ENCODE results near the gene RFK.

The RFK gene

GRCh38 chr9:76433836-76434235 lies 39.6 kb upstream of the RFK start:
- H3K27me3 ChIP-seq (ENCODE audit: insufficient read depth, low read depth), result no peaks in the 10 kb centered on the region
- no peak overlapping the region for H3K9ac ChIP-seq
- no peak overlapping the region for H3K27ac ChIP-seq
- H3K4me1 ChIP-seq (ENCODE audit: low read depth, poor library complexity, severe bottlenecking), result peaks cover 8% of the 10 kb centered on the region
- H3K4me2 ChIP-seq, result no peak overlapping the region
- no peak overlapping the region for H2AFZ ChIP-seq (ENCODE audit: low read depth)
- TF ChIP-seq CTCF (conservative IDR thresholded peaks at IDR 0.05; ENCODE audit: low read depth, low read length), result no peak
- no peaks in the 10 kb centered on the region for H3K36me3 ChIP-seq (ENCODE audit: insufficient read depth)
- H3K4me3 ChIP-seq (IDR thresholded peaks at IDR 0.05; ENCODE audit: insufficient read depth, low read depth, low read length), result no peak overlapping the region
- no peaks in the 10 kb centered on the region for H4K20me1 ChIP-seq (ENCODE audit: insufficient read depth)
- H3K79me2 ChIP-seq (ENCODE audit: insufficient read depth, low read depth), result no peaks in the 10 kb centered on the region

GRCh38 chr9:76433406-76433805 lies 39.2 kb upstream of the RFK start:
- Histone ChIP-seq H4K20me1 (ENCODE audit: insufficient read depth) (no peaks in the 10 kb centered on the region), H2AFZ (ENCODE audit: low read depth) (no peak overlapping the region), H3K79me2 (ENCODE audit: insufficient read depth, low read depth) (no peaks in the 10 kb centered on the region), H3K27ac (no peak overlapping the region), H3K4me1 (ENCODE audit: low read depth, poor library complexity, severe bottlenecking) (peaks cover 4% of the 10 kb centered on the region), H3K9ac (no peak overlapping the region), H3K36me3 (ENCODE audit: insufficient read depth) (no peaks in the 10 kb centered on the region), H3K27me3 (ENCODE audit: insufficient read depth, low read depth) (no peaks in the 10 kb centered on the region), H3K4me3 (IDR thresholded peaks at IDR 0.05; ENCODE audit: insufficient read depth, low read depth, low read length) (no peak overlapping the region), H3K4me2 (no peak overlapping the region)
- TF ChIP-seq CTCF (conservative IDR thresholded peaks at IDR 0.05; ENCODE audit: low read depth, low read length), result no peak

GRCh38 chr9:76431601-76432000 lies 37.4 kb upstream of the RFK start:
- no peak overlapping the region for H3K27ac ChIP-seq
- H3K4me1 ChIP-seq (ENCODE audit: low read depth, poor library complexity, severe bottlenecking), result no peaks in the 10 kb centered on the region
- no peak overlapping the region for H2AFZ ChIP-seq (ENCODE audit: low read depth)
- H3K4me2 ChIP-seq, result no peak overlapping the region
- H4K20me1 ChIP-seq (ENCODE audit: insufficient read depth), result no peaks in the 10 kb centered on the region
- no peak overlapping the region for H3K4me3 ChIP-seq (IDR thresholded peaks at IDR 0.05; ENCODE audit: insufficient read depth, low read depth, low read length)
- H3K9ac ChIP-seq, result no peak overlapping the region
- H3K79me2 ChIP-seq (ENCODE audit: insufficient read depth, low read depth), result no peaks in the 10 kb centered on the region
- H3K36me3 ChIP-seq (ENCODE audit: insufficient read depth), result no peaks in the 10 kb centered on the region
- no peaks in the 10 kb centered on the region for H3K27me3 ChIP-seq (ENCODE audit: insufficient read depth, low read depth)
- TF ChIP-seq CTCF (conservative IDR thresholded peaks at IDR 0.05; ENCODE audit: low read depth, low read length), result no peak

GRCh38 chr9:76426807-76427419 lies 32.7 kb upstream of the RFK start:
- Histone ChIP-seq H4K20me1 (ENCODE audit: insufficient read depth) (no peaks in the 10 kb centered on the region), H3K27me3 (ENCODE audit: insufficient read depth, low read depth) (no peaks in the 10 kb centered on the region), H3K4me1 (ENCODE audit: low read depth, poor library complexity, severe bottlenecking) (no peaks in the 10 kb centered on the region), H3K9ac (no peak overlapping the region), H2AFZ (ENCODE audit: low read depth) (no peak overlapping the region), H3K27ac (no peak overlapping the region), H3K79me2 (ENCODE audit: insufficient read depth, low read depth) (no peaks in the 10 kb centered on the region), H3K36me3 (ENCODE audit: insufficient read depth) (no peaks in the 10 kb centered on the region), H3K4me3 (IDR thresholded peaks at IDR 0.05; ENCODE audit: insufficient read depth, low read depth, low read length) (no peak overlapping the region), H3K4me2 (no peak overlapping the region)
- TF ChIP-seq CTCF (conservative IDR thresholded peaks at IDR 0.05; ENCODE audit: low read depth, low read length), result no peak

All from KMS-11 (cell line).